Subcutaneous adipose tissue (tissue), 4 donors: ENCODE results near the gene FBXO39. TPM values are rescaled to one million over a fixed set of nuclear protein-coding genes. Genes with fewer than 3 reads are reported as not detected.

Experiments used
- CTCF ChIP-seq: fragments of 450-650 bp; IDR thresholded peaks from one replicate; pipeline ENCODE4 v1.5.1; 2016; ENCODE audit warnings: low read depth, mild to moderate bottlenecking, control low read depth, antibody characterized with exemption, moderate library complexity
- small RNA-seq: library from RNA; depleted of rRNA; stranded (forward); fragments of <200 nt; gene quantifications from one replicate; pipeline ENCODE3, GENCODE V24; 2016
- total RNA-seq, 4 donors: library from RNA; depleted of rRNA; stranded (reverse); fragments of >200 nt; gene quantifications; one replicate each; pipeline ENCODE4 v1.1.0, GENCODE V29; 2016

The FBXO39 gene
- total RNA-seq, 4 donors from 2014 or later, result 0.66 to 4.7 TPM; not detected in 2

DNA sequence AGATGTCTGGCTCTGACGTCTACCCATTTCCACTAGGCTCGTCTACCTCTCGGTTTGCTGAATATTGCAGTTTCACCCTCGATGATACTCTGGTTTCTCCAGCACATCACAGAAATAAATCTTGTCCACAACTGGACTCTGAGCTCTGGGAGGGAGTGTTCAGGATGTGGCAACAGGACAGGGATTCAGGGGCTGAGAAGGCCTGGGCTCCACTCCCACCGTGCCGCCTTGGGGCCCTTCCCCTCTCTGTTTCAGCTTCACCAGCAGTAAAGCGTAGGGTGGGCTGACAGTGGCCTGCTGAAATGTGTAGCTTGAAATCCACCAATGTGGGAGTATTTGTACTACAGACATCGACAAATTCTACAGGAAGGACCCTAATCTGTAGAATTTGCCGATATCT lies 35.5 kb downstream of the FBXO39 start:
- TF ChIP-seq CTCF, result no peak

DNA sequence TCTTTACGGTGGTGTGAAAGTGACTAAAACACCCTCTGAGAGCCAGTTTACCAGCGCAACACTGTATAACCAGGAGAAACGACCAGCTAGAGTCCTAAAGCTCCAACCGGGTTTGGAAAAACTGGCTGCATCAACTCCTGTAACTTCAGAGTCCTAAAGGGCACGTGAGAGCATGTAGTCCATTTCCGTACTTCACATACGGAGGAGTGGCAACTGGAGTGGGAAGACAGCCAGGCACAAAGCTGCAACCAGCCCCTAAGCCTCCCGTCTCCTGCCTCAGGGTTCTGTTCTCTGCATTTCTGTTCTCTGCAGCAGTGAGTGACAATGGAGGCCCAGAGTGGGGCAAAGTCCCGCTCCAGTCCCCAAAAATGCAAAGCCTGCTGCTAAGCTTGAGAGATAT lies 36.3 kb downstream of the FBXO39 start:
- no peak for TF ChIP-seq CTCF

DNA sequence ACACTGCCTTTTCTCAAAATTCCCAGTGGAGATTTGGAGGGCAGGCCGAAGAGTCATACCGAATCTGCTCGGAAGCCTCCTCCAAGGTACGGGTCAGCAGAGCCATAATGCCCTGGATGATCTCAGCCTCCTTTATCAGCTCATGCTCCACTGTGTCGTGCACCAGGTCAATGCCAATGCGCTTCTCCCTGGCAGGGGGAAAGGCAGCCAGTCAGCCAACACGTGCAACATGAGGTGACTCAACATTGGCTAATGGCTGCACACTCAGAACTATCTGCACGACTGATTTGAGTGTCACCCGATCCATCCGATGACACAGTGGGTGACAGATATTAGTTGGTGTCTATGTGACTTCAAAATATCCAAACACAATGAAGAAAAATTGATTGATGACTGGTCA lies 39.8 kb downstream of the FBXO39 start:
- no peak for TF ChIP-seq CTCF

- TF ChIP-seq CTCF, result no peak
Observed at GRCh38 chr17:6818938-6819337, 42.9 kb downstream of the FBXO39 start.

DNA sequence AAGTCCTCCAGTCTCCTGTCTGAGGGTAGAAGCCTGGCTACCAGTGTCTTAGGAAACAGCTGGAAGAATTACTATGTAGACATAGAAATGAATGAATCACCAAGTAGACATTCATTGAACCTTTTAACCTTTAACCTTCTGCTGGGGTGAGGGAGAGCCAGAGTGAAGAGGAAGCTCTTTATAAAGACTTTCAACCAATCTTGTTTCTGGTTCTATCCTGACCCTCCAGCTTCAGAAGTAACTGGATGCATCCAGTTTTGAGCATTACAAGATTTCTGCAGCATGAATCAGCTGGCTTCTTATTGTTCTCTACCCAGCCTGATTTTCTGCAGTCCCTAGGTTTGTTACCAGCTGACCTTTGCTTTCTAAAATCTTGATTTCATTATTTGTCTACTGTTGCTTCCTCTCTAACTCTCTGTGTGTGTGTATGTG lies 47.0 kb downstream of the FBXO39 start:
- TF ChIP-seq CTCF, result no peak

- TF ChIP-seq CTCF, result no peak
Observed at GRCh38 chr17:6830383-6830986, 54.5 kb downstream of the FBXO39 start.

DNA sequence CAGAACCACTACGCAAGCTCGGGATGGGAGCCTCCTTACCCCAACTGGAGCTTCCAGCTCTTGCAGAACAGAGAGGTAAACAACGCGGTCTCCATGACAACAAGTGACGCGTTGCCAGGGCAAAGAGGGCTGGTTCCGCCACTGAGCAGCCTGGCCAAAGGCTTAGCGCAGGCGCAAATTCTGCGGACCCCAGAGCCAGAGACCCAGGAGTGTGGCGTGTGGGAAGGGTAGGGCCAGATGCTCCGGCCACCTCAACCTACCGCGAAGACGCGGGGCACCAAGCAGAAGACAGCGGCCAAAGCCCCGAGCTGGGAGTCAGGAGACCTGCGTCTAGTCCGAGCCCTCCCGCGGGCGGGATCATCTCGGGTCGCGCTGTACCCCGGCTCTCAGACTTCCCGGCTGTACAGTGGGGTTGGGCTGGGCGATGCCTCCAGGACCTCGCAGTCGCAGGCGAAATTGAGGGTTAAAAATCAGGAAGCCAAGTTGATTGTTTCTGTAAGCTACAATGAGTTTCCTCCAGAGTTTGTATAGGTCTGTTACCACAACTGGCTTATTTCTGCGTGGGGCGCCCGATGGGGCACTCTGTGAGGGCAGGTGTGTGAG lies 55.7 kb downstream of the FBXO39 start, which contains the start of gene TEKT1:
TSS of gene TEKT1 (minus strand) at position 69 of the 603 bp plus-strand sequence. CDS start 1,353 bp downstream, outside the sequence.
- TF ChIP-seq CTCF, result no peak

Small RNA genes within 50 kb of the gene (small RNA-seq; reads per million reads assigned to genes)
- not detected for gene AC004706.2

Other genes with a start within 250 kb of the FBXO39 start
- gene PITPNM3, start 219.7 kb upstream of the FBXO39 start, total RNA-seq, result 1 to 10 TPM in 2 of 4 donors, under 1 TPM in 2; 0.34 to 1.9 (median 1.2) TPM
- 10 to 100 TPM; 10.6 to 17.5 (median 11.1) TPM for gene KIAA0753, start 135.5 kb upstream of the FBXO39 start, total RNA-seq
- 100 to 1,000 TPM in 2 of 4 donors, 10 to 100 TPM in 2; 67.0 to 216 (median 115) TPM for gene TXNDC17, start 135.2 kb upstream of the FBXO39 start, total RNA-seq
- gene MED31, start 124.6 kb upstream of the FBXO39 start, total RNA-seq, result 10 to 100 TPM in 3 of 4 donors, 1 to 10 TPM in 1; 6.2 to 18.8 (median 12.1) TPM
- 1 to 10 TPM in 1 of 4 donors, under 1 TPM in 1, not detected in 2; 0.85 to 2.0 TPM for gene C17orf100, start 124.5 kb upstream of the FBXO39 start, total RNA-seq
- gene SLC13A5, start 62.8 kb upstream of the FBXO39 start, total RNA-seq, result not detected
- 100 to 1,000 TPM in 1 of 4 donors, 10 to 100 TPM in 3; 29.5 to 128 (median 34.2) TPM for gene XAF1, start 20.2 kb upstream of the FBXO39 start, total RNA-seq
- gene TEKT1, start 55.5 kb downstream of the FBXO39 start, total RNA-seq, result not detected
- gene ALOX12, start 219.8 kb downstream of the FBXO39 start, total RNA-seq, result not detected
- 100 to 1,000 TPM in 3 of 4 donors, 10 to 100 TPM in 1; 69.1 to 158 (median 130) TPM for gene RNASEK, start 236.4 kb downstream of the FBXO39 start, total RNA-seq
- 10 to 100 TPM in 1 of 4 donors, 1 to 10 TPM in 3; 1.5 to 12.1 (median 4.1) TPM for gene BCL6B, start 246.8 kb downstream of the FBXO39 start, total RNA-seq